Endothelial cell of umbilical vein (primary cell): ENCODE measurements around the gene OTX2. TPM values are rescaled to one million over a fixed set of nuclear protein-coding genes. Genes with fewer than 3 reads are reported as not detected.

Source experiments
- BruUV-seq: library from RNA; stranded (reverse); fragments of 400-500 nt; replicated peaks from 2 replicates; lab custom pipeline; 2021; lab: Mats Ljungman, UMichigan
- CTCF ChIA-PET: fragments of 300-600, 350-600 bp; sonication (Branson Sonifier 250); formaldehyde crosslinking; loops from one replicate; lab custom pipeline; 2021; ENCODE audit warnings: antibody characterized with exemption, inconsistent platforms; lab: Charles Lee
- POLR2A ChIA-PET: fragments of 300-600, 350-600 bp; sonication (Branson Sonifier 250); formaldehyde crosslinking; loops from one replicate; lab custom pipeline; 2021; ENCODE audit warnings: antibody characterized with exemption, inconsistent platforms; lab: Charles Lee
- DNase-seq: peaks from one replicate; pipeline ENCODE4 v3.0.0-alpha.2; 2011; ENCODE audit warnings: low read depth, low spot score
- FAIRE-seq: peaks from 2 replicates; lab custom pipeline; 2011; peaks lifted over from hg19 to GRCh38; lab: Jason Lieb, UNC
- H2AFZ ChIP-seq: 2 replicates; pipeline ENCODE4 v1.6.0; 2012; ENCODE audit warnings: low read depth, low read length, control low read depth, inconsistent platforms
- H3K27ac ChIP-seq: 2 replicates; pipeline ENCODE4 v1.5.1; 2011; ENCODE audit warnings: low read depth, mild to moderate bottlenecking, control low read depth, low read length, moderate library complexity; ENCODE audit not compliant: insufficient read depth
- H3K27me3 ChIP-seq, 2 experiments: 2 replicates each; pipeline versions ENCODE4 v1.6.0 to v1.6.1; 2011; ENCODE audit warnings: low read length in 2 of 2, mixed read lengths in 1 of 2; ENCODE audit not compliant: control insufficient read depth in 2 of 2, insufficient read depth in 2 of 2
- H3K36me3 ChIP-seq, 2 experiments: 2 replicates in 1 of 2; 3 replicates in 1 of 2; pipeline ENCODE4 v1.5.1; 2011; ENCODE audit warnings: low read length in 2 of 2, mild to moderate bottlenecking in 1 of 2, moderate library complexity in 1 of 2; ENCODE audit not compliant: control insufficient read depth in 2 of 2, insufficient read depth in 2 of 2; ENCODE audit errors: extremely low read depth in 1 of 2
- H3K4me1 ChIP-seq: 3 replicates; pipeline ENCODE4 v1.5.1; 2011; ENCODE audit warnings: mild to moderate bottlenecking, low read length; ENCODE audit not compliant: control insufficient read depth, insufficient read depth; ENCODE audit errors: extremely low read depth
- H3K4me2 ChIP-seq: 2 replicates; pipeline ENCODE4 v1.6.1; 2011; ENCODE audit warnings: low read length, control low read depth, mixed read lengths; ENCODE audit not compliant: insufficient read depth
- H3K4me3 ChIP-seq, 3 experiments: fragments of 200-600 bp in 1 of 3; sonication (generic), shearing (Covaris generic) in 1 of 3; replicated peaks in 1 of 3; 2 replicates each; pipeline ENCODE4 v1.5.1; 2011 to 2016; ENCODE audit warnings: control low read depth in 3 of 3, low read length in 3 of 3, mild to moderate bottlenecking in 2 of 3, inconsistent platforms in 1 of 3, low read depth in 1 of 3, moderate library complexity in 1 of 3; ENCODE audit not compliant: insufficient read depth in 1 of 3
- H3K79me2 ChIP-seq: 2 replicates; pipeline ENCODE4 v1.6.0; 2012; ENCODE audit warnings: low read length, inconsistent platforms; ENCODE audit not compliant: control insufficient read depth, insufficient read depth
- H3K9ac ChIP-seq: replicated peaks from 2 replicates; pipeline ENCODE3; 2011; ENCODE audit warnings: low read length, control low read depth; ENCODE audit not compliant: insufficient read depth; ENCODE audit errors: extremely low read depth
- H3K9me1 ChIP-seq: replicated peaks from 3 replicates; pipeline ENCODE4 v1.6.0; 2011; ENCODE audit warnings: mild to moderate bottlenecking, low read length; ENCODE audit not compliant: control insufficient read depth, insufficient read depth; ENCODE audit errors: extremely low read depth
- H3K9me3 ChIP-seq: replicated peaks from 2 replicates; pipeline ENCODE4 v1.5.1; 2012; ENCODE audit warnings: low read length, inconsistent platforms; ENCODE audit not compliant: control insufficient read depth, insufficient read depth
- H4K20me1 ChIP-seq: replicated peaks from 2 replicates; pipeline ENCODE3; 2011; ENCODE audit warnings: mild to moderate bottlenecking, low read length; ENCODE audit not compliant: control insufficient read depth, insufficient read depth; ENCODE audit errors: extremely low read depth
- EZH2 ChIP-seq: IDR thresholded peaks from 2 replicates; pipeline ENCODE4 v1.6.1; 2012; ENCODE audit warnings: borderline replicate concordance, low read depth, mild to moderate bottlenecking, moderate library complexity, low read length, inconsistent platforms; ENCODE audit not compliant: severe bottlenecking
- GATA2 ChIP-seq: IDR thresholded peaks from 2 replicates; pipeline ENCODE4 v1.7.0; 2011; ENCODE audit warnings: low read depth, mild to moderate bottlenecking, moderate library complexity, mixed read lengths, low read length; ENCODE audit not compliant: insufficient read length, insufficient read depth
- MAX ChIP-seq: IDR thresholded peaks from 2 replicates; pipeline ENCODE4 v1.6.1; 2011; ENCODE audit not compliant: insufficient read depth, insufficient read length
- POLR2A ChIP-seq: IDR thresholded peaks from 2 replicates; pipeline ENCODE4 v1.6.1; 2012; ENCODE audit warnings: low read depth, mild to moderate bottlenecking, control low read depth, low read length
- dilution Hi-C: fragments of 300-500 bp; cut with MboI; formaldehyde crosslinking; loops from one replicate; pipeline ENCODE4 v1.15.0; 2019; ENCODE audit warnings: low sequenced_read_pairs; ENCODE audit not compliant: extremely low pct_ligation_motif_present
- intact Hi-C: fragments of 100-400 bp; cut with micrococcal nuclease; formaldehyde crosslinking; loops from one replicate; pipeline ENCODE4 v1.10.0; 2022
- polyA plus RNA-seq, 4 experiments: library from polyadenylated mRNA; depleted of rRNA in 3 of 4; stranded (reverse) in 3 of 4; unstranded in 1 of 4; fragments of >200 nt; gene quantifications; 2 replicates each; pipeline versions ENCODE4 v1.2.1 to v1.2.3, GENCODE V29; 2011 to 2012; ENCODE audit warnings: missing spikeins in 1 of 4
- total RNA-seq: library from RNA; stranded (reverse); gene quantifications from 2 replicates; pipeline ENCODE4 v1.2.3, GENCODE V29; 2021

Gene OTX2
- total and polyA plus RNA-seq, 2 donors (not counting 3 experiments of a cell fraction or from before 2014, with no cell fraction given), result not detected

- Histone ChIP-seq H3K4me1 (no peaks in the 10 kb centered on the region), H3K27me3 (peaks cover 65 to 85% of the 10 kb centered on the region in 2 experiments), H3K27ac (no peak overlapping the region), H3K79me2 (no peaks in the 10 kb centered on the region), H3K9me3 (no peaks in the 10 kb centered on the region), H3K36me3 (no peaks in the 10 kb centered on the region), H4K20me1 (no peaks in the 10 kb centered on the region), H2AFZ (no peak overlapping the region), H3K4me2 (no peak overlapping the region), H3K9ac (no peak overlapping the region), H3K9me1 (no peaks in the 10 kb centered on the region), H3K4me3 (no peak overlapping the region)
- intact Hi-C loops, result no loop called here
- FAIRE-seq (no peak), DNase-seq (no peak)
- CTCF ChIA-PET, result no interaction called here
- POLR2A ChIA-PET, result no interaction called here
- no TSS peak for BruUV-seq
- dilution Hi-C loops, result no loop called here
- TF ChIP-seq MAX (no peak), EZH2 (peak; percentile 42)
Measured at GRCh38 chr14:56815745-56816144, 5.5 kb upstream of the OTX2 start.

GRCh38 chr14:56814969-56815700 lies 4.9 kb upstream of the OTX2 start:
- no peaks in the 10 kb centered on the region for H4K20me1 ChIP-seq
- H3K36me3 ChIP-seq, result no peaks in the 10 kb centered on the region
- no peaks in the 10 kb centered on the region for H3K9me1 ChIP-seq
- BruUV-seq, result no TSS peak
- no peak for DNase-seq
- dilution Hi-C loops (no loop called here), intact Hi-C loops (no loop called here)
- no peak overlapping the region for H3K4me3 ChIP-seq
- ChIA-PET CTCF (interaction anchor here (0.6 to 1.1 kb wide), 2 partner anchors 12 to 165 kb away, joined by 3 to 5 read pairs; no protein-coding TSS in a partner anchor), POLR2A (no interaction called here)
- peaks cover 71 to 91% of the 10 kb centered on the region in 2 experiments for H3K27me3 ChIP-seq
- no peak overlapping the region for H2AFZ ChIP-seq
- FAIRE-seq, result no peak
- no peak overlapping the region for H3K4me2 ChIP-seq
- no peak for TF ChIP-seq GATA2
- no peak for TF ChIP-seq EZH2
- no peak for TF ChIP-seq POLR2A
- no peak overlapping the region for H3K9ac ChIP-seq
- no peaks in the 10 kb centered on the region for H3K79me2 ChIP-seq
- no peak overlapping the region for H3K27ac ChIP-seq
- no peaks in the 10 kb centered on the region for H3K9me3 ChIP-seq
- H3K4me1 ChIP-seq, result no peaks in the 10 kb centered on the region
